Colonic mucosa (tissue), 4 donors: ENCODE measurements around the gene RPL28. TPM values are rescaled to one million over a fixed set of nuclear protein-coding genes. Genes with fewer than 3 reads are reported as not detected.
"Not testable (repeated sequence)": the region's sequence is repeated elsewhere in the genome, so short reads cannot be mapped to it uniquely, and the experiment has no call there.

ENCODE experiments used
- DNase-seq: peaks from one replicate; pipeline ENCODE4 v3.0.0-alpha.2; 2020
- H3K27ac ChIP-seq: fragments of 200-600 bp; one replicate; pipeline ENCODE4 v1.8.0; 2021
- H3K27me3 ChIP-seq: fragments of 200-600 bp; one replicate; pipeline ENCODE4 v1.8.0; 2021
- H3K36me3 ChIP-seq: fragments of 200-600 bp; one replicate; pipeline ENCODE4 v1.8.0; 2021
- H3K4me1 ChIP-seq: fragments of 200-600 bp; one replicate; pipeline ENCODE4 v1.8.0; 2021; ENCODE audit warnings: mild to moderate bottlenecking
- H3K4me3 ChIP-seq: fragments of 200-600 bp; one replicate; pipeline ENCODE4 v1.8.0; 2021
- H3K9ac ChIP-seq, 2 donors: one replicate each; pipeline ENCODE4 v1.7.0; 2013; ENCODE audit warnings: control low read depth in 2 of 2, low read depth in 2 of 2, low read length in 2 of 2
- H3K9me3 ChIP-seq: fragments of 200-600 bp; one replicate; pipeline ENCODE4 v1.8.0; 2021
- intact Hi-C: fragments of 100-400 bp; cut with DNase I; formaldehyde crosslinking; loops from one replicate; pipeline ENCODE4 v1.14.1; 2022
- total RNA-seq, 2 donors: library from RNA; stranded (reverse); fragmentation: NEBNext Ultra II Directional in 1 of 2; extraction: Animal tissue kit (Norgen Biotek cat#: 25700) in 1 of 2; gene quantifications; one replicate each; pipeline ENCODE4 v1.2.1, GENCODE V29; 2021
- TF ChIP-seq, protein P1 (sequence below): fragments of 200-600 bp; IDR thresholded peaks from one replicate; pipeline ENCODE4 v1.8.0; 2022; ENCODE audit warnings: antibody characterized with exemption, mild to moderate bottlenecking
- donor health status: healthy.
- donor health status: DM: no; HTN: no; CAD: no.
- donor health status: DM: no; HTN: no; CAD: no.

RPL28 gene
- total RNA-seq, 2 donors from 2014 or later = 1,447 to 1,819 TPM

DNA sequence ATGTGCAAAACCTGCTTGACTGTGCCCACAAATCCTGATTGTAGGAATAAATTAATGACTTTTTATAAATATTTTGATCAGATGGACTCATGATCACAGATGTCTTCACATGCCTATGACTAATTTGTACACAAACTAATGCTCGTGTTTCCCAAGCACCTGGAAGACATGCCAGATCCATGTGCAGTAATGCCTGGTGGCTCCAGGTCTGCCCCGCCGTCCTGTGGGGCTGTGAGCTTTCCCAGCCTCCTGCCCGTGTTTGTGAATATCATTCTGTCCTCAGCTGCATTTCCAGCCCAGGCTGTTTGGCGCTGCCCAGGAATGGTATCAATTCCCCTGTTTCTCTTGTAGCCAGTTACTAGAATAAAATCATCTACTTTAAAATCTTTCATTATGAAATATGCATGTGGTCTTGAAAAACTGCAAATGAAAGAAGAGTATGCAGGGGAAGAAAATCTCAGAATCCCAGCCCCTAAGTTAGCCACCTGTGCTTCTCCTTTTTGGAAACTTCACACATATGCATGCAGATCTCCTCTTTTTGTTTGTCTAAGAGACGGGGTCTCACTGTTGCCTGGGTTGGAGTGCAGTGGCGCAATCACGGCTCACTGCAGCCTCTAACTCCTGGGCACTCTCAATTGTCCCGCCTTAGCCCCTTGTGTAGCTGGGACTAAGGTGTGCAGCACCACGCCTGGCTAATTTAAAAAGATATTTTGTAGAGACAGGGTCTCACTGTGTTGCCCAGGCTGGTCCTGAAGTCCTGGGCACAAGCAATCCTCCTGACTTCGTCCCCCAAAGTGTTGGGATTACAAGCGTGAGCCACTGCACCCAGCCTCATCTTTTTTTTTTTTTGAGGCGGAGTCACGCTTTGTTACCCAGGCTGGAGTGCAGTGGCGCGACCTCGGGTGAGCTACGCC lies 6.2 kb downstream of the RPL28 start:
- Histone ChIP-seq H3K27ac (no peak overlapping the region), H3K4me3 (no peak overlapping the region), H3K9me3 (no peaks in the 10 kb centered on the region), H3K27me3 (no peaks in the 10 kb centered on the region), H3K9ac (no peak overlapping the region), H3K36me3 (peaks cover 24% of the 10 kb centered on the region), H3K4me1 (peaks cover 16% of the 10 kb centered on the region)
- intact Hi-C loops = no loop called here
- TF ChIP-seq, protein P1, sequence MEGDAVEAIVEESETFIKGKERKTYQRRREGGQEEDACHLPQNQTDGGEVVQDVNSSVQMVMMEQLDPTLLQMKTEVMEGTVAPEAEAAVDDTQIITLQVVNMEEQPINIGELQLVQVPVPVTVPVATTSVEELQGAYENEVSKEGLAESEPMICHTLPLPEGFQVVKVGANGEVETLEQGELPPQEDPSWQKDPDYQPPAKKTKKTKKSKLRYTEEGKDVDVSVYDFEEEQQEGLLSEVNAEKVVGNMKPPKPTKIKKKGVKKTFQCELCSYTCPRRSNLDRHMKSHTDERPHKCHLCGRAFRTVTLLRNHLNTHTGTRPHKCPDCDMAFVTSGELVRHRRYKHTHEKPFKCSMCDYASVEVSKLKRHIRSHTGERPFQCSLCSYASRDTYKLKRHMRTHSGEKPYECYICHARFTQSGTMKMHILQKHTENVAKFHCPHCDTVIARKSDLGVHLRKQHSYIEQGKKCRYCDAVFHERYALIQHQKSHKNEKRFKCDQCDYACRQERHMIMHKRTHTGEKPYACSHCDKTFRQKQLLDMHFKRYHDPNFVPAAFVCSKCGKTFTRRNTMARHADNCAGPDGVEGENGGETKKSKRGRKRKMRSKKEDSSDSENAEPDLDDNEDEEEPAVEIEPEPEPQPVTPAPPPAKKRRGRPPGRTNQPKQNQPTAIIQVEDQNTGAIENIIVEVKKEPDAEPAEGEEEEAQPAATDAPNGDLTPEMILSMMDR = no peak
- no peak for DNase-seq

DNA sequence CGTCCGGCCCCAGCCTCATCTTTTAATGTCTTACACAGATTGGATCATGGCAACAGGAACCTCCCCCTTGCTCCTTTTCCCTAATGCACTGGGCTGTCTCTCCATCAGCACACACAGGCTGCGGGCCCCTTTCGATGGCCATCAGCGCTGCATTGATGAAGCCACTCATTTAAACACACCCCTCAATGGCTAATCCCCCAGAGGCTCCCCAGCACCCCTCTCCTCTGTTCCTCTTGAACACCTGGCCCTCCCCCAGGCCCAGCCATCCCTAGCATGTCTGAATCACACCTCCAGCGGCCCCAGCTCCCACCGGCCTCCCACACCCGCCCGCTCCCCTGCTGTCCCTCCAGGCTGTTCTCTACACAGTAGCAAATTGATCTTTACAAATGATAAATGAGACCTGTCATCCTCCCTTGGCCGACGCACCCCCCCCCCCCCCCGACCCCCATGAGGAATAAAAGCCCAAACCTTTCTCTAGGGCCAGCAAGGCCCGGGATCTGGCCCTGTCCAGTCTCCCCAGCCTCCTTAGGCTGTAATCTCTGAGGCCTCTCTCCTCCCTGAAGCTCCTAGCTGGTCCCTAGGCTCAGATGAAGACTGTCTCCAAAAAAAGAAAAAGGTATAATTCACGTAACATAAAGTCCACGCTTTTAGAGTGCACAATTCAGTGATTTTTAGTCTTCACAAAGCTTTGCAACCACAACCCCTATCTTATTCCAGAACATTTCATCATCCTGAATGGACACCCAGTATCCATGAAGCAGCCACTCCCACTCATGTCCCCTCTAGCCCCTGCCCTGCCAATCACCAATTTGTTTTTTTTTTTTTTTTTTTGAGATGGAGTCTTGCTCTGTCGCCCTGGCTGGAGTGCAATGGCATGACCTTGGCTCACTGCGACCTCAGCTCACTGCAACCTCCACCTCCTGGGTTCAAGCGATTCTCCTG lies 7.4 kb downstream of the RPL28 start:
- Histone ChIP-seq H3K27ac (no peak overlapping the region), H3K36me3 (peaks cover 16% of the 10 kb centered on the region), H3K9me3 (no peaks in the 10 kb centered on the region), H3K9ac (no peak overlapping the region), H3K27me3 (no peaks in the 10 kb centered on the region), H3K4me3 (no peak overlapping the region), H3K4me1 (peaks cover 5% of the 10 kb centered on the region)
- no peak for DNase-seq
- intact Hi-C loops = no loop called here
- TF ChIP-seq, protein P1 = no peak

DNA sequence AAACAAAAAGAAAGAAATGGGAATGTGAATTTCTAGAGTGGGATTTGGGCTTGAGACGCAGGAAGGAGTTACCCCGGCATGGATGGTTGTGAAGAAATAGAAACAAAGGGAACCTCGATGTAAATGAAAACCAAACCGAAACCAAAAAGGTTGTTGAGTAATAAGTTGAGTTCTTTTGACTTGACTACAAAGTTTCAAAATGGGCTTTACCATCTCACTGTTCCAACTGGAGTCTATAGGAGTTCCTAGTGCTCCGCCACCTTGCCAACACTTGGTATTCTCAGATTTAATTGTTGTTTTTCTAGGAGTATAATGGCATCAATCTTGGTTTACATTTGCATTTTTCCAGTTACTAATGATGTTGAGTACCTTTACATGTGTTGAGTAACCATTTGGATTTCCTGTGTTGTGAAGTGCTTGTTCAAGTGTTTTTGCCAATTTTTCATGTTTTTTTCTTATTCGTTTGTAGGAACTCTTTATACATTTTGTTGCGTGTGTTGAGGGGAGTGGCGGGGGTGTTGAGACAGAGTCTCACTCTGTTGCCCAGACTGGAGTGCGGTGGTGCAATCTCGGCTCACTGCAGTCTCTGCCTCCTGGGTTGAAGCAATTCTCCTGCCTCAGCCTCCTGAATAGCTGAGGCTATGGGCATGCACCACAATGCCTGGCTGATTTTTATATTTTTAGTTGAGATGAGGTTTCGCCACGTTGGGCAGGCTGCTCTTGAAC lies 12.6 kb downstream of the RPL28 start:
- no peak for DNase-seq
- Histone ChIP-seq H3K4me3 (no peak overlapping the region), H3K27ac (no peak overlapping the region), H3K4me1 (no peaks in the 10 kb centered on the region), H3K27me3 (no peaks in the 10 kb centered on the region), H3K9ac (no peak overlapping the region), H3K9me3 (no peaks in the 10 kb centered on the region), H3K36me3 (peaks cover 16% of the 10 kb centered on the region)
- intact Hi-C loops = no loop called here
- TF ChIP-seq, protein P1 = no peak

DNA sequence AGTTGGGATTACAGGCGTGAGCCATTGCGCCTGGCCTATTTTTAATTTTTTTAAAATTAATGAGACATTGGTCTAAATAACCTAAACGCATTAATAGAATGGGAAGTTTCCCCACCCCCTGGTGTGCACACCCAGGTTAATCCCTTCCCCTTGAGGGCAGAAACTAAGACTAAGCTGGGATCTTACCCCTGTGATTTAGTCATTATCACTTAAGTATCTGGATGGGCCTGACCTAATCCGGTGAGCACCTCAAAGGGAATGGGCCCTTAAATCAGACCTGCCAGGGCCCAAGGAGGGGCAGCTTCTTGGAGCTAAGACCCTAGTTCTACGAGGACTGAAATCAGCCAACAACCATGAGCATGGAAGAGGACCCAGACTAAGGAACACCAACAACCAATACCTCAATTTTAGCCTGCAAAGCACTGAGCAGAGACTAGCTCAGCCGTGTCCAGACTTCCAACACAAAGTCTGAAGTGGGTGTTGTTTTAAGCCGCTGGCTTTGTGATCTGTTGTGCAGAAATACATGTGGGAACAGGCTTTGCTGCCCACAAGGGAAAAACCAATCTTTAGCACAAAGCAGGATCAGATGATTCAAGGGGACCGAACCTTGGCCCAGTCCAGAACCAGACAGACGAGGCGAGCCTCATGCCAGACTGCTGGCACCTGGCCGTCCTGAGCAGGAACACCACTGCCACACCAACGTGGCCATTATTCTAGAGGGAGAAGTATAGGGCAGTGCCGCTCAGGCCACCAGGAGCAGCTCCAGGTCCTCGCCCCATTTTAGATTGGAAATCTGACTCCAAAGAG lies 14.8 kb downstream of the RPL28 start:
- TF ChIP-seq, protein P1 = no peak
- Histone ChIP-seq H3K9me3 (no peaks in the 10 kb centered on the region), H3K4me3 (no peak overlapping the region), H3K27me3 (no peaks in the 10 kb centered on the region), H3K36me3 (peaks cover 16% of the 10 kb centered on the region), H3K9ac (no peak overlapping the region), H3K4me1 (no peaks in the 10 kb centered on the region), H3K27ac (no peak overlapping the region)
- DNase-seq = no peak
- intact Hi-C loops = no loop called here

DNA sequence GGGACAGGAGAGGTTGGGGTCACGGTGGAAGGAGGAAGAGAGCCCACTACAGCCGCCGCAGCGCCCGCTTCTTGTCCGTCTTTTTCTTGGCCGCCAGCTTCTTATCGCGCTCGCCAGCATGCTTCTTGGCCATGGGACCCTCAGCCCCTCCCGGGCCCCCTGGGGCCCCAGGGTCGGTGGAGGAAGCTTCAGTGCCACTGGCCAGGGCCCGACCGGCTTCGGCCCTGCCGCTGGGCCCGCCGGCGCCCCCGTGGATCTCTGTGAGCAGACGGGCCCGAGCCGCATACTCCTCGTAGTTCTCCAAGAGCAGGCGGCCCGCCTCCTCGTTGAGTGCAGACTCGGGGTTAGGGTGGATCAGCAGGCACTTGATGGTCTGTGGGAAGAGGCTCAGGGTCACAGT lies 15.7 kb downstream of the RPL28 start:
- intact Hi-C loops, DNase-seq, H3K27ac ChIP-seq, H3K9ac ChIP-seq, H3K4me1 ChIP-seq, H3K9me3 ChIP-seq, H3K4me3 ChIP-seq, H3K27me3 ChIP-seq: not testable (repeated sequence)
- peaks cover 16% of the 10 kb centered on the region for H3K36me3 ChIP-seq
